GM21381 (cell line): Measurements from ENCODE around the gene IL17B.

Source experiments
- ATAC-seq: cut with Tn5 transposase; IDR thresholded peaks from one replicate; pipeline ENCODE4 v1.9.1; 2021; ENCODE audit warnings: mild to moderate bottlenecking, moderate library complexity; ENCODE audit not compliant: unreplicated experiment

The IL17B gene

DNA sequence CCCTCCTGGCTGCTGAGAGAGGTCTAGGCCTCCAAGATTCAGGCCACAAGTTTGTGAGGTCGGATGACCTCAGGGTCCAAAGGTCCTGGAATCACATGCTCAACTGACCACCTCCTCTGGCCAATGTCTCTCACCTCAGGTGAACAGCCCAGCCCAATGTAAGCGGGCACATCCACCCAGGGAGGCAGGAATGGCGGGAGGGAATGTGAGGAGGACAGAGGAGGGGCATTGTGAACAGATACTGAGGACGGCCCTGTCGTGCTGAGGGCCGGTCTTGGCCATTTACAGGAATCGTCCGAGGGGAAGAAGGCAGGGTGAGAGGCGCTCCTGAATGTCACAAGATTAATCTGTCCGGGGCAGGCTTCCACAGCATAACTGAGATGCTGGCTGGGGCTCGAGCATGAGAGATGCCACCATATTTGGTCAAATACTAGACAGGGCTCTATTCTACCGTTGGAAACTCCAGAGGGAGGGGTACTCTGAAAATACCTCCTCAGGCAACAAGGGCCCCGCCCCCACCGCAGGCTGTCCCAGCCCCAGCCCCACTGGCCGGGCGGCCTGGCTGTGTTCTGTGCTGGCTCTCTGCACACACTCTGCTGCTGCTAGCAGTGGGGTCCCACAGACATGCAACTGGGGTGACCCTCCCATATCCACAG lies 1.5 kb upstream of the IL17B start:
- no peak for ATAC-seq

DNA sequence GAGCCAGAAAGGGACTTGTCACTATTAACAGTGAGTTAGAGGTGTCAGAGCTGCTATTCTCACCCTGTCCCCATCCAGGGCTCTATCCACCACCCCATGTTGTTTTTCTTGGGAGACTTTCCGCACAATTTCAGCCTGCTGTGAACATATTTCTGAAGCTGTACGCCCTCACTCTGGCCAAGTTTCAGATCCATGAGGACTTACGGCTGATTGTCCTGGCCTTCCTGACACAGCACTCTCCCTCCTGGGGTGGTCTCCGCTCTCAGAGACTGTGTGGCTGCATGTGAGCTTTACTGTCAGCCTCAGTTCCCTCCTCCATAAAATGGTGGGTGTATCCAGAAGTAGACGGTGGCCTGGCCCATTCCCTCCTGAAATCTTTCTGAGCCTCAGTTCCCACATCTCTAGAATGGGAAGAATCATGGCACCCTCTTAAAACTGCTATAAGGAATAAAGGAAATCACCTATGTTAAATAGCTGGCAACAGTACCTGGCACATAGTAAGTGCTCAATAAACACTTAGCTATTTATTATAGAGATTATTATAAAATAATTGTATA lies 804 bp upstream of the IL17B start:
- no peak for ATAC-seq

DNA sequence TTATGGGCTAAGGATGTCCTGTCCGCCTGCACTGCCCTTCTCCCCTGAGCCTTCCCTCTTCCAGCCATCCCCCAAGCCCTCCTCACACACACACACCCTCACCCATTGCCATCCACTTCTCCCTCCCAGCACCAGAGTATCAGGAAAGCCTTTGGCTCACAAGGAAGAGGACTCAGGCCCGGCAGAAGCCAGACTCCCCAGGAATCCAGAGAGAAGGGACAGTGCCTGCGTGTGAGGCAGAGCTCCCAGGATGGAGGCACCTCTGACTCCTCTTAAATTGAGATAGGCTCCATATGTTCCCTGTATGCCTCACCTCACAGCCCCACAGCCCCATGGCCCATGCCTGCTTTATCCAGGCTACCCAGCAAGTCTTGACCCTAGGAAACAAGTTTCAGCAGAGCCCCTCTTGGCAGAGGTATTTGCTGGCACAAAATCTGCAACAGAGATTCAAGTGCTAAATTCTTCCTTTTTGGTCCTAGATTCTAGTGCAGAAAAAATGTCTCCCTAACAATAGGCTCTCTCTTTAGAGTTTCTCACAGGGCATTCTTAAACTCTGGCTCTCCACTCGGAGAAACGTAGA lies 761 bp downstream of the IL17B start:
- no peak for ATAC-seq

DNA sequence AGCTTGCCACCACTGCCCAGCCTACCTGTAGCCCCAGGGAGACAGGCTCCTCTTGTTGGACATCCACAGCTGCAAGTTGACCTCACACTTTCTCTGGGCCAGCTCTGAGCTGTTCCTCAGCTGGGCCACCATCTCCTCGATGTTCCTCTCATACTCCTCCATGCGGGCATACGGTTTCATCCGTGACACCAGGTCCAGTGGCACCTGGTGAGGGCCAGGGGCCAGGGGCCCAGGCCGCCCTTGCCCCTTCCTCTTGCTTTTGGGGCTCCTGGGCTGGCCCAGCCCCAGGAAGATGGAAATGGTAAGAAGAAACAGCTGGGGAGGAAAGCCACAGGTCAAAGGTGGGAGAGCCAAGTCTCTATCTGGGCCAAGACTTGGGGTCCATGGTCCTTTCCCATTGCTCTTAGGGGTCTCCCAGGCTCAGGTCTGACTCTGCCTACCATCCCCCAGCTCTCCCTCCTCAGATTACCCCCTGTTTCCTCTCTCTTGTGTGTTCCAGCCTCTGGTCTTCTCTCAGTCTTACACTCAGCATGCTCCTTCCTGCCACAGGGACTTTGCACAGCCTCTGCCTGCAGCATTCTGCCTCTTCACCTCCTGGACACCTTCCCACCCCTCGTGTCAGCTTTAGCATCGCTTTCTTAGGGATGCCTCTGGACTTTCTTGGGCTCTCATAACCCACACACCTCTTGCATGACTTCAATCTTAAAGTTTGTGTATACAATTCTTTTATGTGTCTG lies 2.2 kb downstream of the IL17B start:
- no peak for ATAC-seq

DNA sequence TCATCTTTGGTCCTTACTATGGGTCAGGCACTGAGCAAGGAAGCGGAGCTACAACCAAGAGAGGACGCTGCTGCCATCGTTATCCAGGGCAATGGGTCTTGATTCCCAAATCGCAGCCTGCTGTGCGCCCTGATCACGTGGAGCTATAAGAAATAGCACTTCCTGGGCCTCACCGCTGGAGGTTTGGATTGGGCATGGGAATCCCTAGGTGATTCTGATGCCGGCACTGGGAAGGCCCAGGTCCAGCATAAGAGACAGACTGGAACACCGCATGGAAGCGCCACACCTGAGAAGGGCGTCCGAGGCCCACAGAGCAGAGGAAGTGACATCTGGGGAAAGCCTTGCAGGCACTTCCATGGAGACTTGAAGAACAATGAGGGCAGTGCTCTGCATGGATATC lies 3.0 kb downstream of the IL17B start:
- ATAC-seq: no peak

DNA sequence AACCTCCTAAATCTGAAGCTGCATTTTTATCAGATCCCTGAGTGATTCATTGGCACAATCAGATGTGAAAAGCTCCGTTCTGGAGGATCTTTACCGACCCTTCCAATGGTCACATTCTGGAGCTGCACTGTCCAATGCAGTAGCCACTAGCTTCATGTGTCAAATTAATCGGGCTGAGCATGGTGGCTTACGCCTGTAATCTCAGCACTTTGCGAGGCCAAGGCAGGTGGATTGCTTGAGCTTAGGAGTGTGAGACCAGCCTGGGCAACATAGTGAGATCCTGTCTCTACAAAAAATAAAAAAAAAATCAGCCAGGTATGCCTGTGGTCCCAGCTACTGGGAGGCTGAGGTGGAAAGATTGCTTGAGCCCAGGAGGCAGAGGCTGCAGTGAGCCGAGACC lies 3.7 kb downstream of the IL17B start:
- ATAC-seq: no peak

DNA sequence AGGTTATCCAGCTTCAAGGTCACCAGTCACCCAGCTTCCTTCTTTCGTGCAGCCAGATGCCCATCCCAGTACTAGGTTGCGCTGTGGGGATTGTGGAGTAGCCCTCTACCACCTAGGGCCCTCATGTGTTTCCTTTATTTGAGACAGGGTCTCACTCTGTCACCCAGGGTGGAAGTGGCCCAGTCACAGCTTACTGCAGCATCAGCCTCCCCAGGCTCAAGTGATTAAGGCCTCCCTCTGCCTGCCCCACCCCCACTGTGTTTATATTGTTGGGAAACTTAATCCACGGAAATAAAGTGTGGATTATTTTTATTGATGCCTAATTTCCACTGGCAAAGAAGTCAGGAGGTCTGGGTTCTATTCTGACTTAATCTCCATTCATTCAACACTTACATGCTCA lies 4.3 kb downstream of the IL17B start:
- no peak for ATAC-seq

DNA sequence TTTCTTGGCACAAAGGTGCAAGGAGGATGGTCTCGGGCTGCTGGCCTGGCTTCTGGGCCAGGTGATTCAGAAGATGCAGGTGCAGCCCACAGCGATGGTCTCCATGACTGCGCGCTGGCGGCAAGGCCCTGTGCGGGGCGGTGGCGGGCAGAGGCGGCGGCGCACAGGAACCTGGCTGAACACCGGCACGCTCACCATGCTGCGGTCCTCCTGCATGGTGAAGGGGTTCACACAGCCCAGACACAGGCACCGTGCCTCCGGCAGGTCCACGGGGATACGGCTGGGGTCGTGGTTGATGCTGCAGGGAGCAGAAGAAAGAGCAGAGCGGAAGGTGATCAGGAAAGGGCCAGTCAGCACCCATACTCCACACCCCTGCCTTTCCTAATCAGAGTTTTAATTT lies 4.8 kb downstream of the IL17B start:
- no peak for ATAC-seq

DNA sequence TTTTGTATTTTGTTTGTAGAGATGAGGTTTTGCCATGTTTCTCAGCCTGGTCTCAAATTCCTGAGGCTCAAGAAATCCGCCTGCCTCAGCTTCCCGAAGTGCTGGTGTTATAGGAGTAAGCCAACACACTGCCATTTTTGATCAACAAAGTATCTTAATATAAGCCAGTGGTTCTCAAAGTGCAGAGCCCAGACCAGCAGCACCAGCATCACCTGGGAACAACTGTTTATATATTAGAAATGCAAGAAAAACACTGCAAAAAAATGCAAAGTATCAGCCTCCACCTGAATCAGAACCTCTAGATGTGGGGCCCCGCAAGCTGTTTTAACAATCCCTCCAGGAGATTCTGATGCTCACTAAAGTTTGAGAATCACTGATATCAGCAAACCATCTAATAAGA lies 6.2 kb downstream of the IL17B start:
- no peak for ATAC-seq

DNA sequence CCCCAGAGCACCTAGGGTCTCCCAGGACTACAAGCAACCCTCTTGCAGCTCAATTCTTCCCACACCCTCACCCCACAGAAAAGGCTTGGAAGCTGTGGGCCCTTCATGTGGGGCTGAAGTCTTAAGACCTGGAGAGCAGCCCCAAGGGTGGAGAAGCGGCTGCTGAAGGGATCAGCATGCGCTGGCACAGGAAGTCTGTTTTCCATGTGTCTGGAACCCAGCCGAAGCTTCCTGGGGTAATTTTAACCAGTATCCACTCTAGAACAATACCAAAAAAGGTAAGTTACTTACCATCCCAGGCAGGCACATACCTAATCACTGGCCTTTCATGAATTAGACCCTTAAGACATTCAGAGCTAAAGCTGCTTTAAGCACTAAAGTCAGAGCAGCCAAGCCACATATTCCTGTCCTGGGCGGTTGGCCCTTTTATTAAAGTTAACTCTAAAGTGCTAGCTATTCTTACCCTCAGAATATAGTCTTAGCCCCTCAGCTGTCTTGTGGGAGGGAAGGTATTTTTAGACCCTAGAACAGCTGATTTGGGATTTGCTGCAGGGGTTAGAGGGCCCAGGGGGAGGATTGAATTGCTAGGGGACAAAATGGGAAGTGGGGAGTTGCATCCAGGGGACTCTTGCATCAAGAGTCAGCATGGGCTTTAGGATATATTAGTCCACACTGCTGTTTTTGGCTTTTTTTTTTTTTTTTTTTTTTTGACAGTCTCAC lies 6.9 kb downstream of the IL17B start:
- ATAC-seq: no peak

DNA sequence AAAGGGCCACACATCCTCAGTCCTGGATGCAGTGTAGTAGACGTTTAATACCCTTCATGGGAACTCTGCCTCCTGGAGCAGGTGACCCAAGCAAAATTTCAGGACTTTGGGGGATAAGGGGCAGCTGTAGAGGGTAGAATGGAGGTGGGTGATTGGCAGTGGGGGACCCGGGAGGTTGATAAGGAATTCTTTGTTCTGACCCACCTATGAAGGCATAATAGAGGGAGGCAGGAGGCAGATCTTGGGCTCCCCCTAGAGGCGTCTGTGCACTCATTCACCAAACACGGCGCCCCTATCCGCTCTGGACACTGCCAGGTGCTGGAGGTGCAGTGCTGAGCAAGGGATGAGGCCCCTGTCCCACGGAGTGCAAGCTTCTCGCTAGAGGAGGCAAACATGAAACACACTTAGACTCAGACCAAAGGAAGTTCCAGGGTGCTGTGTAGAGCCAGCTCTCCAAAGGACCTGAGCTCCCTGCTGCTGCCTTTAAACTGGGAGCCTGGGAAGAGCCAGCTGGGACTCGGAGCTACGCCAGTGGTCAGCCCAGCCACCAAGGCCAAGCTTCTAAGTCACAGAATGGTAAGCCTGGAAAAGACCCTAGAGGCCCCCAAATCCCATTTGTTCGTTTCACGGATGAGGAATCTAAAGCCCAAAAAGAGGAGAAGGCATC lies 7.7 kb downstream of the IL17B start:
- peak; percentile 83 for ATAC-seq

DNA sequence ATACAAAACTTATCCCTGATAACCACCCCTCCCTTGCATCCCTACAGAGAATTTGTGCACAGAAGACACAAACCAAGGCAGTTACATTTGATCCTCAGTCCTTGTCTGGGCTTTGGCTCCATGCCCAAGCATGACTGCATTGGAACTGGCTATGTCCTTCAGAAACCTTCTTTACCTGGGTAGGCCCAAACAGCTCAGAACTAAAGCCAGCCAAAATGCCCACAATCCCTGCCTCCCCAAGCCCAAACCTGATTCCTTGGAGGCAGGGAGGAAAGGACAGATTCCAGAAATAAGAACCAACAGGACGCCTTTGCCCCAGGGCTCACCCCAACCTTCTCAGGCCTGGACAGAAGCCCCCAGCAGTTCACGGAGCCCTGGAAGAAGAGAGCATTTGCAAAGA lies 8.2 kb downstream of the IL17B start:
- no peak for ATAC-seq

DNA sequence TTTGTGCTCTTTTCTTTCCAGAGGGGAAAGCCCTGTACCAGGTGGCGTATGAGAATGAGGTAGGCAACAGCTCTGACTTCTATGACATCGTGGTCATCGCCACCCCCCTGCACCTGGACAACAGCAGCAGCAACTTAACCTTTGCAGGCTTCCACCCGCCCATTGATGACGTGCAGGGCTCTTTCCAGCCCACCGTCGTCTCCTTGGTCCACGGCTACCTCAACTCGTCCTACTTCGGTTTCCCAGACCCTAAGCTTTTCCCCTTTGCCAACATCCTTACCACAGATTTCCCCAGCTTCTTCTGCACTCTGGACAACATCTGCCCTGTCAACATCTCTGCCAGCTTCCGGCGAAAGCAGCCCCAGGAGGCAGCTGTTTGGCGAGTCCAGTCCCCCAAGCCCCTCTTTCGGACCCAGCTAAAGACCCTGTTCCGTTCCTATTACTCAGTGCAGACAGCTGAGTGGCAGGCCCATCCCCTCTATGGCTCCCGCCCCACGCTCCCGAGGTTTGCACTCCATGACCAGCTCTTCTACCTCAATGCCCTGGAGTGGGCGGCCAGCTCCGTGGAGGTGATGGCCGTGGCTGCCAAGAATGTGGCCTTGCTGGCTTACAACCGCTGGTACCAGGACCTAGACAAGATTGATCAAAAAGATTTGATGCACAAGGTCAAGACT lies 11.0 kb downstream of the IL17B start:
- ATAC-seq: no peak

DNA sequence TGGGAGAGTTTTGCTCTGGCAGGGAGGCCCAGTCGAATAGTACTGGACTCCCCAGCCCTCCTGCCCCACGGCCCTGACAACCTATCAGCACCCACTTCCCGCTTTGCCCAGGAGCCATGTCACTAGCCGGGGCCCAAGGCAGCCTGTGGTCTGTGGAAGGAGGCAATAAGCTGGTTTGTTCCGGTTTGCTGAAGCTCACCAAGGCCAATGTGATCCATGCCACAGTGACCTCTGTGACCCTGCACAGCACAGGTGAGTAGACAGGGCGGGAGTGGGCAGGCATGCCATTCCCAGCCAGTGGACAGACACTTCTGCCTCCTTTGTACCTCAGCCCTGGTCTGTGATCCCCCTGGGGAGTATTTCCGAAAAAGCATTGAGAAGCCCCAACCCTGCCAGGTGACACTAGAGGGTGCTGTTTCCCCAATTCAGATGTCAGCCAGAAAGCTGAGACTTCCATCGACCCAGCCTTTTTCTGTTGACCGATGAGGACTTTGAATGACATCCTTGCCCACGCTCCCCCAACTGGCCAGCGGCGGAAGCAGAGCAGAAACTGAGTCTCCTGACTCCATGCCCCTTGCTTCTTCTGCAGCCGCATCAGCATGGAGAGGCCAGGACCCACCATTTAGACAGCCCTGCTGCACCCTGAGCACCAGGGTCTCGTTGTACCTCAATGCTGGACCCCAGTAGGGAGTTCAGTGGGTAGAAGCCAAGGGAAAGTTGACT lies 11.7 kb downstream of the IL17B start:
- peak; percentile 69 for ATAC-seq

DNA sequence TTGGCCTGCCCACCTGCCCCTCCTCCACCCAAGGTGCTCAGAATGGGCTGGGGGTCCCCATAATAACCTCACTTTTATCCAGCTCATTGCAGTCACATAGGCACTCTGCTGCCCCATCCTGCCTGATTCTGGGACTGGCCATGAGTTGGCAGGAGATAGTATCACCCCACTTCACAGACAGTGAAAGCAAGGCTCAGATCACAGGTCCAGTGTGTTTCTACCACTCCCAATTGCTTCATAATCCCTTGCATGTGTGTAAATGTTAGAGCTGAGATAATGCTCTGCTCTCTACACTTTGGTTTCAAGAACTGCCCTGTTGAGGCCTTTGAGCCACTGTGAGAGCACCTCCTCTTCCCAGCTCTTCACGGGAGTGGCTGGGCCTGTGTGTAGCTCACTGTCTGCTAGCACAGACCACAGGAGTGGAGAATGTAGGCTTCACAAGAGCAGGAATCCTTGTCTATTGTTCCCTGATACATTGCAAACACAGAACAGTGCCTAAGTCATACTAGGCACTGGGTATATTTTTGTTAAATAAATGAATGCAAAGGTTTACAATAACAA lies 12.8 kb downstream of the IL17B start:
- no peak for ATAC-seq

DNA sequence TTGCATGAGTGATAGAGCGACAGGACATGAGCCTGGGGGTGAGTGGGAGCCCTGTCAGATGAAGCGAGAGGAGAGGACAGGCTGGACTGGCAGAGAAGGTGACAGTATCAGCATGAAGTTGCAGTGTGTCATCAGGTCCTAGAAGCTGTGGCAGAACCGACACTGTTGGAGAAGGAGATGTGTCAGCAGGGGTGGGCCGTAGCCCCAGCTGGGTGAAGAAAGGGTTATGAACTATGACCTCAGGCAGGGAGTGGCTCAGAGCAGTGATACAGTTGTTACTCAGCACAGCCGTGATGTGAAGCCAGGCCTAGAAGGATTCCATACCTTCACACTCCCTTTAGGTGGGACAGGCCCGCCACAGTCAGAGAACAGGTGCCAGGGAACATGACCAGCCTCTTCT lies 13.7 kb downstream of the IL17B start:
- no peak for ATAC-seq

DNA sequence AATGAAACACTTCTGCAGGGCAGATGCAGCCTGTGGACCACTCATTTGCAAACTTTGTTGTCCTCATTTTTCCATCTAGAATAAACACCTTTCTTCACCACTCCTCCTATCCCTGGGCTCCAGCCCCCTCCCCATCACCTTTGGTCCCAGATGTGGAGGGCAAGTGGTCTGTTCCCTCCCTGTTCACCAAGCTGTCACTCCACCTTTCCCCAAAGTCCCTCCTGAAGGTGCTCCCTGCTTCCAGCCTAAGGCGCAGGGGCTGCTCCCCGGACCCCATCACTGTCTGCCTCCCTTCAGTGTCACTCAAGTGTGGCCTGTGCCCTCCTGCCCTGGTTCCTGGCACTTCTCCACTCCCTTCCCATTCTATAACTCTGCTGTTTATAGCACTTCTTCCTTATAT lies 14.4 kb downstream of the IL17B start:
- no peak for ATAC-seq

DNA sequence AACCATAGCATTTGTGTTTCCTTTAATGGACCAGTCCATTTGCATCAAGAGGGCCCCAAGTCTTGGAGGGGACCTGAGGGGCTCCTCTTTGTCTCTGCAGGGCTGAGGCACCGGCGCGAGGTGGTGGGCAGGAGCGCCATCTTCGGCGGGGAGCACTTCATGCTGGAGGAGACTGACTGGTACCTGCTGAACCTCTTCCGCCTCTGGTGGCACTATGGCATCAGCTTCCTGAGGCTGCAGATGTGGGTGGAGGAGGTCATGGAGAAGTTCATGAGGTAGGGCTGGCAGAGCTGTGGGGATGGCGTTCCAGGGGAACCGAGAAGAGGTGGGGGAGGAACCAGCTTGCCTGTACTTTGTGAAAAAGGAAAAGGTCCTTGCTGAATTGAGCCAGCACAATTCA lies 15.2 kb downstream of the IL17B start:
- no peak for ATAC-seq

DNA sequence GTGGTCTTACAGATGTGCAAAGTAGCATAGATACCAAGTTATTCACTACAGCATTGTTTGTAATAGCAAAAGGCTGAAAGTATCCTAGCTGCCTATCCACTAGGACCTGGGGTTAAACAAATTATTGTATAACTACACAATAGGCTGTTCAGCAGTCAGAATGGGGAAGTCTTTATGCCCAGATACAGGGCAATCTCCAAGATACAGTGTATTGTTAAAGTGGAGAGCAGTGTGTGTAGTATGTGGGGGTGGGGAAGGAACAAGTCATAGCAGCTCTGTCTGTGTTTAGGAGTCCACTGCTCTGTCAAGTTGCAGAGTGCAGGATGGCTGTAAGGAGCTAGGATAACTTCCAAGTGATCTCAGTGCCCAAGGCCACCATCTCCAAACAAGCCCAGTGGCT lies 15.7 kb downstream of the IL17B start:
- ATAC-seq: no peak
